MM.1S (cell line): ENCODE data around the gene SEMA6B.

ENCODE experiments used
- EZH2 ChIP-seq: fragments of 300-600 bp; sonication (generic); optimal IDR thresholded peaks from 2 replicates; pipeline ENCODE3; 2017; ENCODE audit warnings: low read depth, mild to moderate bottlenecking, antibody characterized with exemption, low read length, mixed read lengths
- EZH2phosphoT487 ChIP-seq: fragments of 300-600 bp; sonication (generic); IDR thresholded peaks from 2 replicates; pipeline ENCODE4 v1.6.1; 2018; ENCODE audit warnings: antibody characterized with exemption, low read length
- TF ChIP-seq, protein P1 (sequence below): fragments of 300-600 bp; sonication (generic); IDR thresholded peaks from 2 replicates; pipeline ENCODE4 v1.5.1; 2016; ENCODE audit warnings: antibody characterized with exemption, low read length, mixed read lengths

DNA sequence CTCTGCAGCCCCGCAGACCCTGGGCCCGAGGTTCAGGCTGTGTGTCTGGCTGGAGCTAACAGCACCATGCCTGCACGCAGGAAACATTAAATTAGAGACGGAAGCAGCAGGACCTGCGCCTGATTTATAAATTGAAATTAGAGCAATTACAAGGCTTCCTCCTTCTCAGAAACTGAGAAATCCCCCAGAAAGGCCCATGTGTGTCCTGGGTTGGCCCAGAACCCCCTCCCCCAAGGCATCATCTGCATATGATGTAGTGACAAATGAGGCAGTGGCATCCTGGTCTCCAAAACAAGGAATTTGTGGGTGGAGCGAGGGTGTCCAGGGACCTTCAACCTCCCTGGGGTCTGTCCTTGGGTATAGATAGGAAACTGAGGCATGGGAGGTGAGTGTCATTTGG, 27.2 kb upstream of the SEMA6B start:
- TF ChIP-seq, protein P1, sequence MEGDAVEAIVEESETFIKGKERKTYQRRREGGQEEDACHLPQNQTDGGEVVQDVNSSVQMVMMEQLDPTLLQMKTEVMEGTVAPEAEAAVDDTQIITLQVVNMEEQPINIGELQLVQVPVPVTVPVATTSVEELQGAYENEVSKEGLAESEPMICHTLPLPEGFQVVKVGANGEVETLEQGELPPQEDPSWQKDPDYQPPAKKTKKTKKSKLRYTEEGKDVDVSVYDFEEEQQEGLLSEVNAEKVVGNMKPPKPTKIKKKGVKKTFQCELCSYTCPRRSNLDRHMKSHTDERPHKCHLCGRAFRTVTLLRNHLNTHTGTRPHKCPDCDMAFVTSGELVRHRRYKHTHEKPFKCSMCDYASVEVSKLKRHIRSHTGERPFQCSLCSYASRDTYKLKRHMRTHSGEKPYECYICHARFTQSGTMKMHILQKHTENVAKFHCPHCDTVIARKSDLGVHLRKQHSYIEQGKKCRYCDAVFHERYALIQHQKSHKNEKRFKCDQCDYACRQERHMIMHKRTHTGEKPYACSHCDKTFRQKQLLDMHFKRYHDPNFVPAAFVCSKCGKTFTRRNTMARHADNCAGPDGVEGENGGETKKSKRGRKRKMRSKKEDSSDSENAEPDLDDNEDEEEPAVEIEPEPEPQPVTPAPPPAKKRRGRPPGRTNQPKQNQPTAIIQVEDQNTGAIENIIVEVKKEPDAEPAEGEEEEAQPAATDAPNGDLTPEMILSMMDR, result no peak
- TF ChIP-seq EZH2 (no peak), EZH2phosphoT487 (no peak)
